ENCODE measurements around the gene DICER1. TPM values are rescaled to one million over a fixed set of nuclear protein-coding genes. Genes with fewer than 3 reads are reported as not detected.

Gene DICER1, protein sequence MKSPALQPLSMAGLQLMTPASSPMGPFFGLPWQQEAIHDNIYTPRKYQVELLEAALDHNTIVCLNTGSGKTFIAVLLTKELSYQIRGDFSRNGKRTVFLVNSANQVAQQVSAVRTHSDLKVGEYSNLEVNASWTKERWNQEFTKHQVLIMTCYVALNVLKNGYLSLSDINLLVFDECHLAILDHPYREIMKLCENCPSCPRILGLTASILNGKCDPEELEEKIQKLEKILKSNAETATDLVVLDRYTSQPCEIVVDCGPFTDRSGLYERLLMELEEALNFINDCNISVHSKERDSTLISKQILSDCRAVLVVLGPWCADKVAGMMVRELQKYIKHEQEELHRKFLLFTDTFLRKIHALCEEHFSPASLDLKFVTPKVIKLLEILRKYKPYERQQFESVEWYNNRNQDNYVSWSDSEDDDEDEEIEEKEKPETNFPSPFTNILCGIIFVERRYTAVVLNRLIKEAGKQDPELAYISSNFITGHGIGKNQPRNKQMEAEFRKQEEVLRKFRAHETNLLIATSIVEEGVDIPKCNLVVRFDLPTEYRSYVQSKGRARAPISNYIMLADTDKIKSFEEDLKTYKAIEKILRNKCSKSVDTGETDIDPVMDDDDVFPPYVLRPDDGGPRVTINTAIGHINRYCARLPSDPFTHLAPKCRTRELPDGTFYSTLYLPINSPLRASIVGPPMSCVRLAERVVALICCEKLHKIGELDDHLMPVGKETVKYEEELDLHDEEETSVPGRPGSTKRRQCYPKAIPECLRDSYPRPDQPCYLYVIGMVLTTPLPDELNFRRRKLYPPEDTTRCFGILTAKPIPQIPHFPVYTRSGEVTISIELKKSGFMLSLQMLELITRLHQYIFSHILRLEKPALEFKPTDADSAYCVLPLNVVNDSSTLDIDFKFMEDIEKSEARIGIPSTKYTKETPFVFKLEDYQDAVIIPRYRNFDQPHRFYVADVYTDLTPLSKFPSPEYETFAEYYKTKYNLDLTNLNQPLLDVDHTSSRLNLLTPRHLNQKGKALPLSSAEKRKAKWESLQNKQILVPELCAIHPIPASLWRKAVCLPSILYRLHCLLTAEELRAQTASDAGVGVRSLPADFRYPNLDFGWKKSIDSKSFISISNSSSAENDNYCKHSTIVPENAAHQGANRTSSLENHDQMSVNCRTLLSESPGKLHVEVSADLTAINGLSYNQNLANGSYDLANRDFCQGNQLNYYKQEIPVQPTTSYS (N-terminal part only)
- total RNA-seq: 58.7 and 59.7 TPM in 2 replicates

DNA sequence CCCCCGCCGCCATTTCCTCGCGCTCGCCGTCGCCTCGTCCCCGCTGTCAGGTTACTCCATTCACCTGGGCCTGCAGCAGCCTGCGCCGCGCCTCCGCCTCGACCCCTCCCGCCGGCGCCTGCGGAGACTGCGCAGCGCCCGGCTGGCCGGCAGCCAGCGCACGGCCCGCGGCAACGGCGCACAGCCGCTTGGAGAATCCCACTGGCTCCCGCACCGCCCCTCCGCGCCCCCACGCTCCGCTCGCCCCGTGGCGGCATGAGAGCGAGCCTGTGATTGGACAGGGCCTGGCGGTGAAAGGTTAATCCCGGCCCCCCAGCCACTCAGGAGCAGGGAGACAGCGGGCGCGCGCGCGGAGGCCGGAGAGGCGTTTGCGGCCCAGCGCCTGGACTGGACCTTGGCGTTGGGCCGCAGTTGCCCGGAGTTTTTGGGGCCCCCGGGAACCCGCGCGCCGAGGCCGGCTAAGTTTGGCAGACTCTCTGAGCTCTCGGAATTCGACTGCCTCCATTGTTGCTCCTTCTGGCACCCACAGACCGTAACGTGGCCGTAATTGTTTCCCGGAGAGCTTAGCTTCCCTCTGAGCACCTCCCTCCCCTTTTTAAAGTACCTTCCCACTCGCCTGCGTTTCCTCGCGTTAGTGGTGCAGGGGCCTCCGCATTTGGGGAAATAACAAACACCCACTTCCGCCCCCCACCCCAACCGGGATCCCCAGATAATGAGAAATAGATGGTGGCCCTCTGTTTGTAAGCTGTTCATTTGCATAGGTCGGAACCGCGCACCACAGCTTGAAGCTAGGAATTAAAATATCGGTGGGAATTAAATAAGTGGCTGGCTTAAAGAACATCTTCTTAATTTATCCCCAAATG lies at the start of gene DICER1:
Gene DICER1 (minus strand): TSS at position 203 of the 863 bp plus-strand sequence. CDS start 24,071 bp downstream, outside the sequence.

Small RNA genes within 50 kb of the gene (small RNA-seq; reads per million reads assigned to genes)
- 1.1 reads per million, percentile 24 among the genes with 10 or more reads in this experiment for gene MIR3173

Other genes with a start within 250 kb of the DICER1 start
- gene CLMN, start 162.4 kb upstream of the DICER1 start, total RNA-seq: 7.4 and 10.0 TPM in 2 replicates